ENCODE results near the gene CNMD.

The CNMD gene

DNA sequence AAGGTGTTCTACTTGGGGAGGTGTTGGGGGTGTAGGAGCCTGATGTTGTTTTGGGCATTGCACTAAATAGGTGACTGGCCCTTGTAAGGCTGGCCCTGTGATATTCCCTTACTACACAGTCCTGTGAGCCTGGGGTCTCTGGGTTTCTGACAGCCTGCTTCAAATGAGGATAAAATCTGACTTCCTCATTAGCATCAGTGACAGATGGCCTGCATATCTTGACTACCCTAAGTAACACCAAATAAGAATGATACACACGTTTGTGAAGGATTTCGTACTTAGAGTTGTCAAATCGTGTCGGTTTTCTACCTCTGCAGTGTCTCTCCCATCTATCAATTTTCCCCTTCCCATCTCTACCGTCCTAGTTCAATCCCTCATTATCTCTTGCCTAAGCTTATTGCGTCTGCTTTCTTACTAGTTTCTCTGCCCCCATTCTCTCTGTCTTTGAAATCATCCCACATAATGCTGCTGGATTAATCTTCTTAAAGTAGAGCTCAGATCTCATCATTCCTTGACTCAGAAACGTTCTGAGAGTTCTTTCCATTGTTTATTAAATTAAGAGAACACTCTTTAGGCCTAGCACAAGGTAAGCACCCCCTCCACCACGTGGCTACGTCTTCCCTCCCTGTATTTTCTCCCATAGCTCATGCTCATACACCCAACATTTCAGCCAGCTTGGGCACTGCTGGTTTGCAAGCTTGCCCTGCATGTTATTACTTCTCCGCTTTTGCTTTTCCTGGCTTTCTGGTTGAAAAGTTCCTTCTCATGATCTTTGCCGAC is 26.2 kb upstream of the CNMD start:
- peaks cover 2% of the 10 kb centered on the region for H3K27me3 Mint-ChIP-seq
- no peak overlapping the region for H3K4me3 Mint-ChIP-seq
- no peaks in the 10 kb centered on the region for H3K4me1 Mint-ChIP-seq (ENCODE audit: low read depth)
- no peak for DNase-seq
- no peak overlapping the region for H3K27ac Mint-ChIP-seq
- H3K9me3 Mint-ChIP-seq = no peaks in the 10 kb centered on the region
- no peaks in the 10 kb centered on the region for H3K36me3 Mint-ChIP-seq (ENCODE audit: low read depth)

DNA sequence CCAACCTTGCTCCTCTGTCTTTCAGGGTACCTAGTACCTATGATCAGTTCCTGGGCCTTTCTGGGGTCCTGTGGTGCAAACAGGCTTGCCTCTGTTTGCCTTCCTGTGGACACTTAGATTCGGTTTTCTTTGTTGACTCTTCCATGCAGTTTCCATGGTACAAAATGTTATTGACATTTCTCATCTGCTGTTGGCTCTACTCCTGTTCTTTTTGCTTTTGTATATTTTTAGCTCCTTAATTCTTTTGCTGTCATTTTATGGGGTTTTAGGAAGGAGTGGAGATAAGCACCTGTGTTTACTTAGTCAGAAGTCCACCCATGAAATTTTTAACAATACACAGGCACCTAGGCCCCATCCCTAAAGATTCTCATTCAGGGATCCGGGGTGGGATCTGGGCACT is 20.5 kb upstream of the CNMD start:
- H3K36me3 Mint-ChIP-seq (ENCODE audit: low read depth) = no peaks in the 10 kb centered on the region
- no peak overlapping the region for H3K27ac Mint-ChIP-seq
- no peaks in the 10 kb centered on the region for H3K4me1 Mint-ChIP-seq (ENCODE audit: low read depth)
- no peak overlapping the region for H3K4me3 Mint-ChIP-seq
- DNase-seq = no peak
- no peaks in the 10 kb centered on the region for H3K9me3 Mint-ChIP-seq
- H3K27me3 Mint-ChIP-seq = peaks cover 5% of the 10 kb centered on the region

DNA sequence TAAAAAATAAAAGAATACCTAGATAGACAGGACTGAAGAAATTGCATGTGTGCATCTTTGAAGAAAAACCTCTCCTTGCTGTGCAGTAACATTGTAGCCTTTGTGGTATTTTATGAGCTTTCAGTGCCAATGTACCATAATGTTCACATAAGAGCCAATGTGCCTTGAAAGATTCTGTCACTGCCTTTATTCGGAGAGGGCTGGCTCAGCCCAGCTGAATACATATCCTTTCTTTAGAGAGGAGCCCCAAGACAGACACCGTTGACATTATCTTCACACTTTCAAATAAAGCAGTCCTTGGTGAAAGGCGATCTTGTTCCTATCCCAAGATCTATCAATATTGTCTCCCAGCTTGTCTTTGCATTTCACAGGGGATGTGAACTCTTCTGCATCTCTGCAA is 18.5 kb upstream of the CNMD start:
- Mint-ChIP-seq H3K4me3 (no peak overlapping the region), H3K27me3 (peaks cover 5% of the 10 kb centered on the region), H3K36me3 (ENCODE audit: low read depth) (no peaks in the 10 kb centered on the region), H3K4me1 (ENCODE audit: low read depth) (no peaks in the 10 kb centered on the region), H3K27ac (no peak overlapping the region), H3K9me3 (no peaks in the 10 kb centered on the region)
- no peak for DNase-seq

DNA sequence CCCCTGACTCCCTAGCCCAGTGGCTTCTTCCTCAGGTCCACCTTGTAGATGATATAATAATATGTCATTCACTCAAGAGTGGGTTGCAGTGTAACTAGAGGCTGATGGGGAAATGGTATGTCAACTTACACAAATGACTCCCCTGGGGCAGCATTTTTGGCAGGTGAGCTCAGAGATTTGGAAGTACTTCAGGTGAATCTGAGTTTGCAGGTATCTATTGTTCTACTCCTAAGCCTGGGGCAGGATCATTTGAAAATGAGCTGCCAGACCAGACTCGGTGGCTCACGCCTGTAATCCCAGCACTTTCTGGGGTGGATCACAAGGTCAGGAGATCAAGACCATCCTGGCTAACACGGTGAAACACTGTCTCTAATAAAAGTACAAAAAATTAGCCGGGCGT is 11.6 kb upstream of the CNMD start:
- Mint-ChIP-seq H3K4me1 (ENCODE audit: low read depth) (no peaks in the 10 kb centered on the region), H3K27ac (no peak overlapping the region), H3K36me3 (ENCODE audit: low read depth) (no peaks in the 10 kb centered on the region), H3K4me3 (no peak overlapping the region), H3K27me3 (peaks cover 25% of the 10 kb centered on the region), H3K9me3 (no peaks in the 10 kb centered on the region)
- DNase-seq = no peak

DNA sequence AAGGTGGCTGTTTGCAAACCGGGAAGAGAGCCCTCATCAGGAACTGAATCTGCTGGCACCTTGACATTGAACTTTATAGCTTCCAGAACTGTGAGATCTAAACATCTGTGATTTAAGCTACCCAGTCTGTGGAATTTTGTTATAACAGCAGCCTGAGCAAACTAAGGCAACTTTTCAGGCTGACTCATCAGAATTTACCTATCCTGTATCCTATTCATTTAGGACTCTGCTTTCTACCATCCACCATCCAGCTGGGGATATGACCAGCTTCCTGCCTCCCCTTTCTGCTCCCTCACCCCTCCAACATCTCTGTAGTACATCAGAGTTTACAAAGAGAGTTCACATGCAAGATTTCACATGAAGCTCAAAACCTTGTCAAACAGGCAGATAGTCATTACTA is 11.1 kb upstream of the CNMD start:
- H3K9me3 Mint-ChIP-seq = no peaks in the 10 kb centered on the region
- H3K36me3 Mint-ChIP-seq (ENCODE audit: low read depth) = no peaks in the 10 kb centered on the region
- DNase-seq = no peak
- no peaks in the 10 kb centered on the region for H3K4me1 Mint-ChIP-seq (ENCODE audit: low read depth)
- no peak overlapping the region for H3K4me3 Mint-ChIP-seq
- H3K27ac Mint-ChIP-seq = no peak overlapping the region
- peaks cover 26% of the 10 kb centered on the region for H3K27me3 Mint-ChIP-seq

DNA sequence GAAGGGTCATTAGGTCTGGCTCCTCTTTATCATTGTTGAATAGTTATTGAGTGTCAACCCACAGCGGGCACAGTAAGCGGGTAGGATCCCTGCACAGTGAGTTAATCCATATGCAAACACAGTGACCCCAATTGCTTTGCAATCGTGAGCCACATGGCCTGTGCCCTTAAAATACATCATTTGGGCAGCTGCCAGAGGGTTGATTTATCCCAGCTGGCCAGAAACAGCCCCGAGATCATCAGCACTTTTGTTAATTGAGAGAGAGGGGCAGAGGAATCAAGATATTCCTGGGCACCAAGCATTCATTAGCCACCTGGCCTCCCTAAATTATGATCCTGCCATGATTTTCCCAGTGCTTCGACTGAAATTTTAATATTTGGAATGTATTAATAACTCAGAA is 9.8 kb upstream of the CNMD start:
- Mint-ChIP-seq H3K4me3 (no peak overlapping the region), H3K9me3 (no peaks in the 10 kb centered on the region), H3K27me3 (peaks cover 29% of the 10 kb centered on the region), H3K4me1 (ENCODE audit: low read depth) (no peaks in the 10 kb centered on the region), H3K27ac (no peak overlapping the region), H3K36me3 (ENCODE audit: low read depth) (no peaks in the 10 kb centered on the region)
- no peak for DNase-seq

DNA sequence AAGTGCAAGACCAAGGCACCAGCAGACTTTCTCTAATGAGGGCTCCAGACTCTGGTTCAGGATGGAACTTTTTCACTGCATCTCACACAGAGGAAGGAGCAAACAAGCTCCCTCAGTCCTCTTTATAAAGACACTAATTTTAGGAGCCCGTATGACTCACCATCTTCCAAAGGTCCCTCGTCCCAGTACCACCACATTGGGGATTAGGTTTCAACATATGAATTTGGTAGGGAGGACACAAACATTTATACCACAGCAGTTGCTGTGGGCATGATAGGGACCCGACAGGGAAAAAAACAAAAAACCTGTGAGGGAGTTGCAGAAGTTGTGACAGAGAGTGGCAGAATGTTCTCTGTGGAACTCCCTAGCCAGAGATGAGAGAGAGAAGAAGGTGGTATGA is 6.5 kb upstream of the CNMD start:
- no peak overlapping the region for H3K27ac Mint-ChIP-seq
- no peaks in the 10 kb centered on the region for H3K36me3 Mint-ChIP-seq (ENCODE audit: low read depth)
- H3K4me1 Mint-ChIP-seq (ENCODE audit: low read depth) = no peaks in the 10 kb centered on the region
- no peak overlapping the region for H3K4me3 Mint-ChIP-seq
- H3K27me3 Mint-ChIP-seq = peaks cover 49% of the 10 kb centered on the region
- H3K9me3 Mint-ChIP-seq = no peaks in the 10 kb centered on the region
- no peak for DNase-seq

DNA sequence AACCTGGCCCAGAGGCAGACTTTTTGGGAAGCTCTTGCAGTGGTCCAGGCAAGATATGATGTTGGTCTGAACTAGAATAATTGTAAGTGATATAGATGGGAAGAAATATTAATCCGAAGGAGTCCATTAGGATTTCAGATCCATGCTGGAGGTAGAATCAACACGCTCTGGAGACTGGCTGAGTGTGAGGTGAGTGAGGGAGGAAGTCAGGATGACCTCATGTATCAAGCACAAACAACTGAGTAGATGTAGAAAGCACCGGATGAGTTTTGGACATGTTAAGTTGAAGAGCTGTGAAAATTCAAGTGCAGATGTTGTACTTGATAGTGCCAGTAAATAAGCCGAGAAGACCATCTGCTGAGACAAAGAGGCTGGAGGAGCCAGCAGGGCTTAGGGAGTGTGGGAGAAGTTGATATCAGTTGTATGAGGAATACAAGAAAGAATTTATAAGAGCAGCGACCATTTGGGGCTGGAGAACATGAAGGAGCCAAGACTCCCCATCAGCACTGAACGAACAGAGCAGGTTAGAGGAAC is 5.3 kb upstream of the CNMD start:
- no peak for DNase-seq
- H3K27ac Mint-ChIP-seq = no peak overlapping the region
- no peaks in the 10 kb centered on the region for H3K9me3 Mint-ChIP-seq
- H3K4me3 Mint-ChIP-seq = no peak overlapping the region
- no peaks in the 10 kb centered on the region for H3K36me3 Mint-ChIP-seq (ENCODE audit: low read depth)
- peaks cover 52% of the 10 kb centered on the region for H3K27me3 Mint-ChIP-seq
- no peaks in the 10 kb centered on the region for H3K4me1 Mint-ChIP-seq (ENCODE audit: low read depth)

DNA sequence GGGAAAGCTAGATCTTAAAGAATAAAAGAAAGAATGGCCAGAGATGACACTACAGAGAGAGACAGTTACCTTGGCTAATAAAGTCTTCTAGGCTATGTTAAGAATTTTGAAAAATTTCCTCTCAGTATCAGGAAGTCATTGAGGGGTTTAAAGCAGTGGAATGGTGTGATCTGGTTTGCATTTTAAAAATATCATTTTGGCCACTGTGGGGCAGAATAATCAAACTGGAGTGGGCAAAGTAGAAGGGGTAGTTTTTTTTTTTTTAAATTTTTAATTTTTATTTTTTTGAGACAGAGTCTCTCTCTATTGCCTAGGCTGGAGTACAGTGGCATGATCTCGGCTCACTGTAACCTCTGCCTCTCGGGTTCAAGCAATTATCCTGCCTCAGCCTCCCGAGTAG is 4.4 kb upstream of the CNMD start:
- Mint-ChIP-seq H3K4me3 (no peak overlapping the region), H3K27ac (no peak overlapping the region), H3K36me3 (ENCODE audit: low read depth) (no peaks in the 10 kb centered on the region), H3K27me3 (peaks cover 55% of the 10 kb centered on the region), H3K4me1 (ENCODE audit: low read depth) (peaks cover 2% of the 10 kb centered on the region), H3K9me3 (no peaks in the 10 kb centered on the region)
- DNase-seq = no peak

DNA sequence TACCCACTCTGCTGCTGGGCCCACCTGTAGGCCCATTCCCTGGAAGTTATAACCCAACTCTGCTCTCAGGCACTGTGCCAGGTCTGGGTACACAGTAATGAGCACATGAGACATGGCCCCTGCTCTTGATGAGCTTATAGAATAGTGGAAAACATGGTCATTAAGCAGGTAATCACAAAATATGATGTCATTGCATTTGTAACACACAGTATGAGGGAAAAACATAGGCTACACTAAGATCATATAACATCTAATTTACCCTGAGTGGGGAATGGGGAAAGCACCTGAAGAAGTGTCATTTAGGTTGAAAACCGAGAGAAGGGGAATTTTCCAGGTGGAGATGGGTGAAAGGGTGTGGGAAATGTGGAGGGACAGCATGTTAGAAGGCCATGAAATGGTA is 3.9 kb upstream of the CNMD start:
- no peak for DNase-seq
- H3K9me3 Mint-ChIP-seq = no peaks in the 10 kb centered on the region
- peaks cover 53% of the 10 kb centered on the region for H3K27me3 Mint-ChIP-seq

DNA sequence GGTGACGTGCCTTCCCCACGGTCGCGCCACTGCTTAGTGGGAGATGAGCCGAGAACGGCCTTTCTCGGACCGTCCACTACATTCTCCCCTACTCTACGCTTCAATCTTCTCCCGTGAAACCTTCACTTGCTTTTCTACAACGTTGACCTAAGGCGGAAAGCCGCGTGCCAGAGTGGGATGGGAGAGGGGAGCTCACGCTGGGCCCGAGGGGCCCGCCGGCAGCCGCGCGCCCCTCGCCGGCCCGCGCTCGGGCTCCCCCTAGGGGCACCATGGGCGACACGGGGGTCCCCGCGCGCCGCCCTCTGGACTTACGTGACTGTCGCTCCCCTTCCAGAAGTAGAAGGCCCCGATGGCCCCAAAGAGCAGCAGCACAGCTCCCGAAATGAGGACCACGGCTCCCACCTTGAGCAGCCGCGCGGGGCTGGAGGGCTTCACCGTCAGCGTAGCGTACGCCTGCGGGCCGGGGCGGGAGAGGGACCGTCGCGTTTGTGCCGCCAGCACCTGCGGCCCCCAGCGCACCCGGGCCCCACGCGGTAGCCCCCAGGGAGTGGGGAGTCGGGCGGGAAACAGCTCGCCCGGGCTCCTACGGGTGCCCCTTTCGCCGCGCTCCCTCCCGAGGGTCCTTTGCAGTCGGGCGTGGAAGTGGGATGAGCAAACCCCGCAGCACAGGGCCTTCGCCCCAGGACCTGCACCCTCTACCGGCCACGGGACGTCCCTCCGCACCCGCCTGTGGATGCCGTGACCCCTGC is 727 bp downstream of the CNMD start:
- DNase-seq = peak; percentile 54

More for the DNA sequence above, 3.9 kb upstream of the CNMD start:
- no peaks in the 10 kb centered on the region for H3K36me3 Mint-ChIP-seq (ENCODE audit: low read depth)
- no peak overlapping the region for H3K4me3 Mint-ChIP-seq
- peaks cover 3% of the 10 kb centered on the region for H3K4me1 Mint-ChIP-seq (ENCODE audit: low read depth)
- H3K27ac Mint-ChIP-seq = no peak overlapping the region

DNA sequence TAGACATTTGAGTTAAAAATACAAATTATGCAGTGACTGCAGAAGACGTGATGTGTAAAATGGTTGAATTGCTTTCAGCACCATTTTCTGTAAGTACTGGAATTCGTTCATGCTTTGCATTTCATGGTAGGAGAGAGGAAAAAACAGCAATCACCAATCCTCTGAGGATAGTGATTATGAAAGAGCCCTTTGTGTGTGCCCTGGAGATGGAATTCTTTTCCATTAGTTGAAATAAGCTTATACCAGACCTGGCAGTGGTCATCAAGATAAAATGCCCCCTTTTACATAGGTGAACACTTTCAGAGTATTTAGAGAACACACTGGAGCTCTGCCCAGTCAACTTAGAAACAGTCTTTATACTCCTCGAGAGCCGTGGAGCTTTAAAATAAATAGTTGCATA is 1.7 kb downstream of the CNMD start:
- no peaks in the 10 kb centered on the region for H3K36me3 Mint-ChIP-seq (ENCODE audit: low read depth)
- no peaks in the 10 kb centered on the region for H3K9me3 Mint-ChIP-seq
- no peak overlapping the region for H3K27ac Mint-ChIP-seq
- no peak for DNase-seq
- peaks cover 50% of the 10 kb centered on the region for H3K27me3 Mint-ChIP-seq
- H3K4me1 Mint-ChIP-seq (ENCODE audit: low read depth) = peaks cover 4% of the 10 kb centered on the region
- H3K4me3 Mint-ChIP-seq = no peak overlapping the region

More for the DNA sequence above, 727 bp downstream of the CNMD start:
- Mint-ChIP-seq H3K4me3 (peak overlapping the region; percentile 11), H3K27ac (no peak overlapping the region), H3K4me1 (ENCODE audit: low read depth) (peaks cover 4% of the 10 kb centered on the region), H3K27me3 (peaks cover 59% of the 10 kb centered on the region), H3K36me3 (ENCODE audit: low read depth) (no peaks in the 10 kb centered on the region), H3K9me3 (no peaks in the 10 kb centered on the region)

DNA sequence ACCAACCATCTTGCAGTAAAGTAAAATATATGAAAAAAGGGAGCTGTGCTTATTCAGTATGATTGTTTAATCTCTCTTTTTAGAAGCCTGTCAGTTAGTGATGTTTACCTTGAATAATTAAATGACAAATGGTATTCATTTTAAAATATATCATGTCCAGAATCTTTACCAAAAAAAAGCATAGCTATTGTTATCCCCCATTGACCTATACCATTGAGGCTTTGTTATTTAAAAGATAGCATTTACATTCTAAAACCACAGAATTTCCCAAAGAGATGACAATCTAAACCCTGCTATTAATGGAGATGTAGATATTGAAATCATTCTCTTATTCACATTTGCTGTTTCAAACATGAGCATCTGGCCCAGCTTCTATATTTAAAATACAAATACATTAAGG is 2.2 kb downstream of the CNMD start:
- peaks cover 45% of the 10 kb centered on the region for H3K27me3 Mint-ChIP-seq
- no peak overlapping the region for H3K27ac Mint-ChIP-seq
- H3K4me3 Mint-ChIP-seq = no peak overlapping the region
- no peaks in the 10 kb centered on the region for H3K9me3 Mint-ChIP-seq
- no peaks in the 10 kb centered on the region for H3K36me3 Mint-ChIP-seq (ENCODE audit: low read depth)
- DNase-seq = no peak
- peaks cover 4% of the 10 kb centered on the region for H3K4me1 Mint-ChIP-seq (ENCODE audit: low read depth)

DNA sequence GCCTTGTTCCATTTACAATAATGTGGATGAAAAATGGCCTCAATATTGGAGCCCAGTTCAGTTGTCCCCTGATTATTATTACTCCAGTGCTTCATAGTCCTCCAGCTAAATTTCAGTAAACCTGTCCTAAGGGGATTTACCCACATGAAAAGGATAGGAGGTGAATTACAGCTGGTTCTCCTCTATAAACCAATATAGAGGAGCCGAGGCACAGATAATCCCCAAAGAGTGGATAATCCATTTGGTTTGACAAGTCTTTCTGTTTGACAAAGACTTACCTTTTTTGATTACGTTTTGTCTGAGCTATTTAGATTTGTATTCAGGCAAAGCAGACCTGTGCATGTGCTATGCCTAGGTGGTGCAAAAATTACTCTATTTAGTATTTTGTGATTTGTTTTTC is 2.7 kb downstream of the CNMD start:
- Mint-ChIP-seq H3K27ac (no peak overlapping the region), H3K27me3 (peaks cover 40% of the 10 kb centered on the region), H3K4me1 (ENCODE audit: low read depth) (peaks cover 4% of the 10 kb centered on the region), H3K36me3 (ENCODE audit: low read depth) (no peaks in the 10 kb centered on the region), H3K9me3 (no peaks in the 10 kb centered on the region), H3K4me3 (no peak overlapping the region)
- DNase-seq = no peak

DNA sequence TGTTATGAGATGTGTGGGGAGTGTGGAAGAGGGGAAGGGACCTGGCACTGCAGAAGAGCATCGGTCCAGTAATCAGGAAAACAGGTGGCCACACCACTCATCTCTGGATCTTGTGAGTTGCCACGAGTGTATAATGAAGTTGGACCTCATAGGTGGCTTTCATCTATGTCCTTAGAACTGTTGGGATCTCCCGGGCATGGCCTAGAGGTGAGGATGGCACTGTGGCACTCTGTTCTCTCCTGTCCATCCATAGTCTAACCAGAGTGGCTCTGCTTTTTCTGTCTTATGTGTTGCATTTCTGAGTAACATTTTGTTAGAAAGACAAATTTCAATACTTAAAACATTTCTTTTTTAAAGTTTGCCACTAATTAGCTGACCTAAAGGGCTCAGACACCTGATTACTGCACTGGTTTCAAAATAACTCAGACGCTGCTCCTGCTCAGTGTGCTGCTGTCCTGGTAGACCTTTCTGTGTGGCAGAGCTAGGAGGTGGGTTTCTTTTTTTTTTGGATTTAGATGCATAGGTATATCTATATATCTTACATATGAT is 5.5 kb downstream of the CNMD start:
- no peak for DNase-seq
- peaks cover 2% of the 10 kb centered on the region for H3K4me1 Mint-ChIP-seq (ENCODE audit: low read depth)

More for the DNA sequence above, 5.5 kb downstream of the CNMD start:
- H3K4me3 Mint-ChIP-seq = no peak overlapping the region
- no peak overlapping the region for H3K27ac Mint-ChIP-seq
- H3K9me3 Mint-ChIP-seq = no peaks in the 10 kb centered on the region
- no peaks in the 10 kb centered on the region for H3K36me3 Mint-ChIP-seq (ENCODE audit: low read depth)
- peaks cover 18% of the 10 kb centered on the region for H3K27me3 Mint-ChIP-seq
